Spleen (tissue), 7 donors: ENCODE results near the gene OSGEPL1.
"Not testable (repeated sequence)": the region's sequence is repeated elsewhere in the genome, so short reads cannot be mapped to it uniquely, and the experiment has no call there.

Experiments
- POLR2A ChIP-seq, 3 donors: fragments of 450-650 bp; IDR thresholded peaks; one replicate each; pipeline ENCODE4 v1.5.1; 2017; ENCODE audit warnings: antibody characterized with exemption in 3 of 3, mild to moderate bottlenecking in 1 of 3
- POLR2AphosphoS5 ChIP-seq, 3 donors: sonication (generic); formaldehyde crosslinking; IDR thresholded peaks; one replicate each; pipeline ENCODE4 v1.5.1; 2017; ENCODE audit warnings: antibody characterized with exemption in 3 of 3
- TF ChIP-seq, protein P1 (sequence below), 11 experiments: fragments of 200-600 bp in 7 of 11; fragments of 450-650 bp in 4 of 11; sonication (generic) in 4 of 11; IDR thresholded peaks in 8 of 11; conservative IDR thresholded peaks in 3 of 11; 1 replicate in 7 of 11; 2 replicates in 4 of 11; pipeline versions ENCODE4 v1.4.0 to v1.8.0; 2016 to 2021; ENCODE audit warnings: antibody characterized with exemption in 11 of 11, inconsistent platforms in 4 of 11, mild to moderate bottlenecking in 1 of 11
- donor health status: DM: no; HTN: no; CAD: no; lungs with moderate emphysema.
- donor health status: DM: no; HTN: no; CAD: no.
- donor health status: DM: no; HTN: no; CAD: no.

DNA sequence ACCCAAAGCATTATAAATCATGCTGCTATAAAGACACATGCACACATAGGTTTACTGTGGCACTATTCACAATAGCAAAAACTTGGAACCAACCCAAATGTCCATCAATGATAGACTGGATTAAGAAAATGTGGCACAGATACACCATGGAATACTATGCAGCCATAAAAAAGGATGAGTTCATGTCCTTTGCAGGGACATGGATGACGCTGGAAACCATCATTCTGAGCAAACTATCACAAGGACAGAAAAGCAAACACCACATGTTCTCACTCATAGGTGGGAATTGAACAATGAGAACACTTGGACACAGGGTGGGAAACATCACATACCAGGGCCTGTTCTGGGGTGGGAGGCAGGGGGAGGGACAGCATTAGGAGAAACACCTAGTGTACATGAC lies 45.0 kb downstream of the OSGEPL1 start:
- TF ChIP-seq, protein P1, sequence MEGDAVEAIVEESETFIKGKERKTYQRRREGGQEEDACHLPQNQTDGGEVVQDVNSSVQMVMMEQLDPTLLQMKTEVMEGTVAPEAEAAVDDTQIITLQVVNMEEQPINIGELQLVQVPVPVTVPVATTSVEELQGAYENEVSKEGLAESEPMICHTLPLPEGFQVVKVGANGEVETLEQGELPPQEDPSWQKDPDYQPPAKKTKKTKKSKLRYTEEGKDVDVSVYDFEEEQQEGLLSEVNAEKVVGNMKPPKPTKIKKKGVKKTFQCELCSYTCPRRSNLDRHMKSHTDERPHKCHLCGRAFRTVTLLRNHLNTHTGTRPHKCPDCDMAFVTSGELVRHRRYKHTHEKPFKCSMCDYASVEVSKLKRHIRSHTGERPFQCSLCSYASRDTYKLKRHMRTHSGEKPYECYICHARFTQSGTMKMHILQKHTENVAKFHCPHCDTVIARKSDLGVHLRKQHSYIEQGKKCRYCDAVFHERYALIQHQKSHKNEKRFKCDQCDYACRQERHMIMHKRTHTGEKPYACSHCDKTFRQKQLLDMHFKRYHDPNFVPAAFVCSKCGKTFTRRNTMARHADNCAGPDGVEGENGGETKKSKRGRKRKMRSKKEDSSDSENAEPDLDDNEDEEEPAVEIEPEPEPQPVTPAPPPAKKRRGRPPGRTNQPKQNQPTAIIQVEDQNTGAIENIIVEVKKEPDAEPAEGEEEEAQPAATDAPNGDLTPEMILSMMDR (IDR thresholded peaks at IDR 0.05 in 8 of 11, conservative IDR thresholded peaks at IDR 0.05 in 3 of 11): not testable (repeated sequence)
- not testable (repeated sequence) for TF ChIP-seq POLR2A, POLR2AphosphoS5 (IDR thresholded peaks at IDR 0.05)
